ENCODE data around the gene JARID2. TPM values are rescaled to one million over a fixed set of nuclear protein-coding genes. Genes with fewer than 3 reads are reported as not detected.

The JARID2 gene
- total RNA-seq, 1 experiment from 2014 or later = 6.0 TPM

DNA sequence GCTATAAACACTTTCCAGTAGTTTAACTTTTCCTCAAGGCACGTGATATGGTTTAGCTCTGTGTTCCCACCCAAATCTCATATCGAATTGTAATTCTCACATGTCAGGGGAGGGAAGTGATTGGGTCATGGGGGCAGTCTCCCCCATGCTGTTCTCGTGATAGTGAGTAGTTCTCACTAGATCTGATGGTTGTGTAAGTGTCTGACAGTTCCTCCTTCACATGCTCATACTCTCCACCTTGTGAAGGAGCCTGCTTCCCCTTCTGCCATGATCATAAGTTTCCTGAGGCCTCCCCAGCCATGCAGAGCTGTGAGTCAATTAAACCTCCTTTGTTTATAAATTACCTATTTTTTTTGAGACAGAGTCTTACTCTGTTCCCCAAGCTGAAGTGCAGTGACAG lies 289.1 kb downstream of the JARID2 start:
- no peak for DNase-seq (ENCODE audit: low read depth, low spot score)
- TF ChIP-seq, protein P1, sequence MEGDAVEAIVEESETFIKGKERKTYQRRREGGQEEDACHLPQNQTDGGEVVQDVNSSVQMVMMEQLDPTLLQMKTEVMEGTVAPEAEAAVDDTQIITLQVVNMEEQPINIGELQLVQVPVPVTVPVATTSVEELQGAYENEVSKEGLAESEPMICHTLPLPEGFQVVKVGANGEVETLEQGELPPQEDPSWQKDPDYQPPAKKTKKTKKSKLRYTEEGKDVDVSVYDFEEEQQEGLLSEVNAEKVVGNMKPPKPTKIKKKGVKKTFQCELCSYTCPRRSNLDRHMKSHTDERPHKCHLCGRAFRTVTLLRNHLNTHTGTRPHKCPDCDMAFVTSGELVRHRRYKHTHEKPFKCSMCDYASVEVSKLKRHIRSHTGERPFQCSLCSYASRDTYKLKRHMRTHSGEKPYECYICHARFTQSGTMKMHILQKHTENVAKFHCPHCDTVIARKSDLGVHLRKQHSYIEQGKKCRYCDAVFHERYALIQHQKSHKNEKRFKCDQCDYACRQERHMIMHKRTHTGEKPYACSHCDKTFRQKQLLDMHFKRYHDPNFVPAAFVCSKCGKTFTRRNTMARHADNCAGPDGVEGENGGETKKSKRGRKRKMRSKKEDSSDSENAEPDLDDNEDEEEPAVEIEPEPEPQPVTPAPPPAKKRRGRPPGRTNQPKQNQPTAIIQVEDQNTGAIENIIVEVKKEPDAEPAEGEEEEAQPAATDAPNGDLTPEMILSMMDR (IDR thresholded peaks at IDR 0.05) = no peak
- TF ChIP-seq, protein P2, sequence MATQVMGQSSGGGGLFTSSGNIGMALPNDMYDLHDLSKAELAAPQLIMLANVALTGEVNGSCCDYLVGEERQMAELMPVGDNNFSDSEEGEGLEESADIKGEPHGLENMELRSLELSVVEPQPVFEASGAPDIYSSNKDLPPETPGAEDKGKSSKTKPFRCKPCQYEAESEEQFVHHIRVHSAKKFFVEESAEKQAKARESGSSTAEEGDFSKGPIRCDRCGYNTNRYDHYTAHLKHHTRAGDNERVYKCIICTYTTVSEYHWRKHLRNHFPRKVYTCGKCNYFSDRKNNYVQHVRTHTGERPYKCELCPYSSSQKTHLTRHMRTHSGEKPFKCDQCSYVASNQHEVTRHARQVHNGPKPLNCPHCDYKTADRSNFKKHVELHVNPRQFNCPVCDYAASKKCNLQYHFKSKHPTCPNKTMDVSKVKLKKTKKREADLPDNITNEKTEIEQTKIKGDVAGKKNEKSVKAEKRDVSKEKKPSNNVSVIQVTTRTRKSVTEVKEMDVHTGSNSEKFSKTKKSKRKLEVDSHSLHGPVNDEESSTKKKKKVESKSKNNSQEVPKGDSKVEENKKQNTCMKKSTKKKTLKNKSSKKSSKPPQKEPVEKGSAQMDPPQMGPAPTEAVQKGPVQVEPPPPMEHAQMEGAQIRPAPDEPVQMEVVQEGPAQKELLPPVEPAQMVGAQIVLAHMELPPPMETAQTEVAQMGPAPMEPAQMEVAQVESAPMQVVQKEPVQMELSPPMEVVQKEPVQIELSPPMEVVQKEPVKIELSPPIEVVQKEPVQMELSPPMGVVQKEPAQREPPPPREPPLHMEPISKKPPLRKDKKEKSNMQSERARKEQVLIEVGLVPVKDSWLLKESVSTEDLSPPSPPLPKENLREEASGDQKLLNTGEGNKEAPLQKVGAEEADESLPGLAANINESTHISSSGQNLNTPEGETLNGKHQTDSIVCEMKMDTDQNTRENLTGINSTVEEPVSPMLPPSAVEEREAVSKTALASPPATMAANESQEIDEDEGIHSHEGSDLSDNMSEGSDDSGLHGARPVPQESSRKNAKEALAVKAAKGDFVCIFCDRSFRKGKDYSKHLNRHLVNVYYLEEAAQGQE (IDR thresholded peaks at IDR 0.05; ENCODE audit: insufficient read depth in 1 of 2, low read depth in 2 of 2, low read length in 1 of 2) = no peak
- TF ChIP-seq SIN3A (IDR thresholded peaks at IDR 0.05; ENCODE audit: borderline replicate concordance, insufficient read depth, low read depth, low read length) (no peak), POLR2AphosphoS5 (IDR thresholded peaks at IDR 0.05; ENCODE audit: low read depth, low read length) (no peak), TCF7L2 (IDR thresholded peaks at IDR 0.05; ENCODE audit: low read depth, low read length) (no peak)
- H3K4me1 ChIP-seq (ENCODE audit: control insufficient read depth, insufficient read depth, low read length) = no peaks in the 10 kb centered on the region
- H3K27me3 ChIP-seq (ENCODE audit: control insufficient read depth, insufficient read depth, low read length) = no peaks in the 10 kb centered on the region
- POLR2A ChIA-PET = interaction anchor here (0.6 kb wide), 1 partner anchor 27 kb away, joined by 3 read pairs; no protein-coding TSS in a partner anchor
- H3K27ac ChIP-seq (ENCODE audit: low read length) = no peak overlapping the region
- intact Hi-C loops (cut with micrococcal nuclease; ENCODE audit: unreplicated experiment) = no loop called here
- no peak for ATAC-seq
- in situ Hi-C loops (cut with HindIII; ENCODE audit: low pct_unique_long_range_greater_than_20kb, low sequenced_read_pairs) = no loop called here
- H3K36me3 ChIP-seq (ENCODE audit: control insufficient read depth, insufficient read depth, low read length) = peaks cover 2% of the 10 kb centered on the region; the same call in 1 of the 2 replicates
- no TSS peak for BruUV-seq (replicated peaks)
- H3K4me3 ChIP-seq (ENCODE audit: low read depth in 2 of 2, low read length in 2 of 2) = no peak overlapping the region
- CTCF ChIA-PET = no interaction called here
- H3K9me3 ChIP-seq (ENCODE audit: control insufficient read depth, insufficient read depth, low read depth, low read length) = no peaks in the 10 kb centered on the region

DNA sequence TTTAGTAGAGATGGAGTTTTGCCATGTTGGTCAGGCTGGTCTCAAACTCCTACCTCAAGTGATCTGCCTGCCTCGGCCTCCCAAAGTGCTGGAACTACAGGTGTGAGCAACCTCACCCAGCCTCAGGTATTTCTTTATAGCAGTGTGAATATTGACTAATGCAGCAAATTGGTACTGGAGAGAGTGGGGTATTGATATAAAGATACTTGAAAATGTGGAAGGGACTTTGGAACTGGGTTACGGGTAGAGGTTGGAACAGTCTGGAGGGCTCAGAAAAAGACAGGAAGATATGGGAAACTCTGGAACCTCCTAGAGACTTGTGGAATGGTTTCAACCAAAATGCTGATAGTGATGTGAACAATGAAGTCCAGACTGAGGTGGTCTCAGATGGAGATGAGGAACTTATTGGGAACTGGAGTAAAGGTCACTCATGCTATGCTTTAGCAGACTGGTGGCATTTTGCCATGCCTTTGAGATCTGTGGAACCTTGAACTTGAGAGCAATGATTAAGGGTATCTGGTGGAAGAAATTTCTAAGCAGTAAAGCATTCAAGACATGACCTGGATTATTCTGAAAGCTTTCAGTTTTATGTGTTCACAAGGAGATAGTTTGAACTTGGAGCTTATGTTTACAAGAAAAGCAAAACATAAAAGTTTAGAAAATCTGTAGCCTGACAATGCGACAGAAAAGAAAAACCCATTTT lies 289.8 kb downstream of the JARID2 start:
- Histone ChIP-seq H3K27ac (ENCODE audit: low read length) (no peak overlapping the region), H3K9me3 (ENCODE audit: control insufficient read depth, insufficient read depth, low read depth, low read length) (no peaks in the 10 kb centered on the region), H3K4me1 (ENCODE audit: control insufficient read depth, insufficient read depth, low read length) (no peaks in the 10 kb centered on the region), H3K4me3 (ENCODE audit: low read depth in 2 of 2, low read length in 2 of 2) (no peak overlapping the region), H3K36me3 (ENCODE audit: control insufficient read depth, insufficient read depth, low read length) (no peaks in the 10 kb centered on the region), H3K27me3 (ENCODE audit: control insufficient read depth, insufficient read depth, low read length) (no peaks in the 10 kb centered on the region)
- intact Hi-C loops (cut with micrococcal nuclease; ENCODE audit: unreplicated experiment) (no loop called here), in situ Hi-C loops (cut with HindIII; ENCODE audit: low pct_unique_long_range_greater_than_20kb, low sequenced_read_pairs) (no loop called here)
- DNase-seq (ENCODE audit: low read depth, low spot score) = no peak
- TF ChIP-seq, protein P2 (IDR thresholded peaks at IDR 0.05; ENCODE audit: insufficient read depth in 1 of 2, low read depth in 2 of 2, low read length in 1 of 2) = no peak
- TF ChIP-seq, protein P1 (IDR thresholded peaks at IDR 0.05) = no peak
- TF ChIP-seq TCF7L2 (IDR thresholded peaks at IDR 0.05; ENCODE audit: low read depth, low read length) (no peak), SIN3A (IDR thresholded peaks at IDR 0.05; ENCODE audit: borderline replicate concordance, insufficient read depth, low read depth, low read length) (no peak), POLR2AphosphoS5 (IDR thresholded peaks at IDR 0.05; ENCODE audit: low read depth, low read length) (no peak)
- ChIA-PET POLR2A (interaction anchor here (0.6 kb wide), 1 partner anchor 28 kb away, joined by 3 read pairs; no protein-coding TSS in a partner anchor), CTCF (no interaction called here)
- no peak for ATAC-seq
- BruUV-seq (replicated peaks) = no TSS peak
